H9 (cell line): ENCODE measurements around the gene KCNK5. TPM values are rescaled to one million over a fixed set of nuclear protein-coding genes. Genes with fewer than 3 reads are reported as not detected.

Source experiments
- DNase-seq: peaks from one replicate; pipeline ENCODE4 v3.0.0-alpha.2; 2017
- H2AFZ ChIP-seq: one replicate; pipeline ENCODE4 v1.6.1; 2013; ENCODE audit warnings: mild to moderate bottlenecking, low read length, control low read depth, moderate library complexity
- H2AK5ac ChIP-seq: 2 replicates; pipeline ENCODE4 v1.6.1; 2013; ENCODE audit warnings: low read length, control low read depth, mixed read lengths; ENCODE audit not compliant: insufficient read length
- H2BK120ac ChIP-seq: one replicate; pipeline ENCODE4 v1.6.1; 2013; ENCODE audit warnings: low read depth, mild to moderate bottlenecking, low read length, control low read depth, inconsistent platforms; ENCODE audit not compliant: poor library complexity, severe bottlenecking
- H2BK12ac ChIP-seq: 2 replicates; pipeline ENCODE4 v1.6.1; 2013; ENCODE audit warnings: low read length, control low read depth, mixed read lengths, low read depth; ENCODE audit not compliant: insufficient read length
- H2BK15ac ChIP-seq: 2 replicates; pipeline ENCODE4 v1.6.1; 2013; ENCODE audit warnings: low read depth, low read length, control low read depth
- H2BK20ac ChIP-seq: one replicate; pipeline ENCODE4 v1.6.1; 2013; ENCODE audit warnings: low read depth, mild to moderate bottlenecking, low read length, control low read depth, inconsistent platforms; ENCODE audit not compliant: poor library complexity, severe bottlenecking
- H2BK5ac ChIP-seq: 2 replicates; pipeline ENCODE4 v1.6.1; 2013; ENCODE audit warnings: low read length, control low read depth, mixed read lengths; ENCODE audit not compliant: insufficient read length
- H3K14ac ChIP-seq: 2 replicates; pipeline ENCODE4 v1.6.1; 2013; ENCODE audit warnings: low read length, control low read depth; ENCODE audit not compliant: insufficient read depth
- H3K18ac ChIP-seq: 2 replicates; pipeline ENCODE4 v1.6.1; 2013; ENCODE audit warnings: low read depth, mild to moderate bottlenecking, mixed read lengths, low read length, control low read depth; ENCODE audit not compliant: insufficient read length
- H3K23ac ChIP-seq: 2 replicates; pipeline ENCODE4 v1.6.1; 2013; ENCODE audit warnings: low read length, control low read depth, mixed read lengths, low read depth; ENCODE audit not compliant: insufficient read length
- H3K23me2 ChIP-seq: 2 replicates; pipeline ENCODE4 v1.6.1; 2013; ENCODE audit warnings: low read depth, mild to moderate bottlenecking, mixed read lengths, low read length, control low read depth; ENCODE audit not compliant: insufficient read length, poor library complexity, severe bottlenecking
- H3K27ac ChIP-seq: 2 replicates; pipeline ENCODE4 v1.5.1; 2013; ENCODE audit warnings: low read length, control low read depth, mixed read lengths, low read depth; ENCODE audit not compliant: insufficient read length
- H3K27me3 ChIP-seq: 2 replicates; pipeline ENCODE4 v1.6.1; 2013; ENCODE audit warnings: low read length, control low read depth, inconsistent platforms; ENCODE audit not compliant: insufficient read depth
- H3K4ac ChIP-seq: 2 replicates; pipeline ENCODE4 v1.6.1; 2013; ENCODE audit warnings: low read depth, mild to moderate bottlenecking, control low read depth, inconsistent platforms, low read length, moderate library complexity
- H3K4me1 ChIP-seq: 2 replicates; pipeline ENCODE4 v1.6.1; 2013; ENCODE audit warnings: low read length, control low read depth, inconsistent platforms; ENCODE audit not compliant: insufficient read depth
- H3K4me2 ChIP-seq: 2 replicates; pipeline ENCODE4 v1.6.1; 2013; ENCODE audit warnings: low read length, control low read depth, mixed read lengths; ENCODE audit not compliant: insufficient read length, insufficient read depth
- H3K56ac ChIP-seq: 2 replicates; pipeline ENCODE4 v1.6.1; 2013; ENCODE audit warnings: low read depth, mild to moderate bottlenecking, mixed read lengths, low read length, control low read depth; ENCODE audit not compliant: insufficient read length
- H3K79me1 ChIP-seq: 2 replicates; pipeline ENCODE4 v1.6.1; 2013; ENCODE audit warnings: low read depth, mild to moderate bottlenecking, moderate library complexity, low read length, control low read depth, inconsistent platforms; ENCODE audit not compliant: insufficient read depth, poor library complexity, severe bottlenecking
- H3K79me2 ChIP-seq: 2 replicates; pipeline ENCODE4 v1.6.1; 2013; ENCODE audit warnings: low read length, control low read depth, inconsistent platforms; ENCODE audit not compliant: insufficient read depth
- H3K9ac ChIP-seq: 2 replicates; pipeline ENCODE4 v1.6.1; 2013; ENCODE audit warnings: low read length, control low read depth, mixed read lengths; ENCODE audit not compliant: insufficient read length; ENCODE audit errors: extremely low read depth
- H3K9me3 ChIP-seq: one replicate; pipeline ENCODE4 v1.6.1; 2013; ENCODE audit warnings: low read depth, low read length, inconsistent platforms; ENCODE audit not compliant: control insufficient read depth
- H3T11ph ChIP-seq: one replicate; pipeline ENCODE4 v1.6.1; 2013; ENCODE audit warnings: mild to moderate bottlenecking, low read length, control low read depth, inconsistent platforms
- H4K20me1 ChIP-seq: one replicate; pipeline ENCODE4 v1.6.1; 2013; ENCODE audit not compliant: control insufficient read depth, insufficient read length, insufficient read depth
- H4K5ac ChIP-seq: 2 replicates; pipeline ENCODE4 v1.6.1; 2013; ENCODE audit warnings: low read depth, mild to moderate bottlenecking, mixed read lengths, low read length, control low read depth; ENCODE audit not compliant: insufficient read length
- H4K8ac ChIP-seq: replicated peaks from 2 replicates; pipeline ENCODE4 v1.6.1; 2013; ENCODE audit warnings: low read length, control low read depth, mixed read lengths, low read depth; ENCODE audit not compliant: insufficient read length
- H4K91ac ChIP-seq: 2 replicates; pipeline ENCODE4 v1.6.1; 2013; ENCODE audit warnings: low read depth, mild to moderate bottlenecking, moderate library complexity, mixed read lengths, low read length, control low read depth; ENCODE audit not compliant: insufficient read length
- H3K27ac Mint-ChIP-seq, 3 experiments: 2 replicates in 2 of 3; 3 replicates in 1 of 3; pipeline ENCODE4 v1.8.0; 2020 to 2021; ENCODE audit warnings: mixed read lengths in 3 of 3, mild to moderate bottlenecking in 1 of 3, moderate library complexity in 1 of 3
- H3K27me3 Mint-ChIP-seq: 2 replicates; pipeline ENCODE4 v1.8.0; 2021; ENCODE audit warnings: low read depth, mild to moderate bottlenecking, moderate library complexity, mixed read lengths
- H3K36me3 Mint-ChIP-seq, 3 experiments: 2 replicates in 2 of 3; 3 replicates in 1 of 3; pipeline ENCODE4 v1.8.0; 2020 to 2021; ENCODE audit warnings: low read depth in 3 of 3, mixed read lengths in 3 of 3; ENCODE audit not compliant: insufficient read depth in 1 of 3
- H3K4me1 Mint-ChIP-seq, 2 experiments: 2 replicates each; pipeline ENCODE4 v1.8.0; 2020; ENCODE audit warnings: mixed read lengths in 2 of 2
- H3K4me3 Mint-ChIP-seq, 2 experiments: 2 replicates in 1 of 2; 3 replicates in 1 of 2; pipeline ENCODE4 v1.8.0; 2020 to 2021; ENCODE audit warnings: mild to moderate bottlenecking in 2 of 2, mixed read lengths in 2 of 2, moderate library complexity in 1 of 2
- H3K9me3 Mint-ChIP-seq, 2 experiments: 2 replicates in 1 of 2; 3 replicates in 1 of 2; pipeline ENCODE4 v1.8.0; 2020; ENCODE audit warnings: mild to moderate bottlenecking in 2 of 2, mixed read lengths in 2 of 2, moderate library complexity in 1 of 2
- WGBS: extraction: QIAGEN DNeasy Blood & Tissue Kit; methylation state at CpG from one replicate; pipeline ENCODE4 v1.1.7; 2013; ENCODE audit warnings: missing lambda C conversion rate, low lambda C conversion rate, mixed read lengths; ENCODE audit not compliant: insufficient read length; ENCODE audit errors: extremely low coverage; 5-methylcytosine and 5-hydroxymethylcytosine counted together
- total RNA-seq: library from RNA; stranded (reverse); gene quantifications from 2 replicates; pipeline ENCODE4 v1.2.1, GENCODE V29; 2021
- TF ChIP-seq, protein P1 (sequence below): fragments of 200-600 bp; sonication (generic); conservative IDR thresholded peaks from 3 replicates; pipeline ENCODE4 v1.8.0; 2021; ENCODE audit warnings: antibody characterized with exemption, mild to moderate bottlenecking

KCNK5 gene
- total RNA-seq, 1 experiment from 2014 or later = 30.0 TPM

- H2BK5ac ChIP-seq = no peak overlapping the region
- Mint-ChIP-seq H3K4me3 (peak overlapping the region in 1 of 2 experiments; percentile 30; a peak in 1 of 5 replicates), H3K36me3 (peaks cover 28 to 42% (median 33%) of the 10 kb centered on the region in 3 experiments), H3K27me3 (peaks cover 2% of the 10 kb centered on the region; the same call in 1 of the 2 replicates), H3K27ac (peak overlapping the region in 1 of 3 experiments; percentile 55; a peak in 1 of 7 replicates), H3K4me1 (peaks cover 79 to 80% of the 10 kb centered on the region in 2 experiments), H3K9me3 (no peaks in the 10 kb centered on the region)
- H3K79me2 ChIP-seq = peaks cover 67% of the 10 kb centered on the region; the same call in 1 of the 2 replicates
- H2BK12ac ChIP-seq = no peak overlapping the region
- H3K27ac ChIP-seq = no peak overlapping the region
- H2BK20ac ChIP-seq = no peak overlapping the region
- H2AFZ ChIP-seq = no peak overlapping the region
- H3K4me1 ChIP-seq = peaks cover 23% of the 10 kb centered on the region
- DNase-seq = no peak
- no peak overlapping the region for H2BK15ac ChIP-seq
- H3K9me3 ChIP-seq = no peaks in the 10 kb centered on the region
- no peak overlapping the region for H3T11ph ChIP-seq
- no peak overlapping the region for H3K18ac ChIP-seq
- no peak overlapping the region for H4K5ac ChIP-seq
- WGBS = no CpG with 5 or more reads among the region's 5 CpGs
- H4K20me1 ChIP-seq = no peaks in the 10 kb centered on the region
- H3K14ac ChIP-seq = peak overlapping the region; percentile 43; the same call in 1 of the 2 replicates
- H4K8ac ChIP-seq = no peak overlapping the region
- H2BK120ac ChIP-seq = no peak overlapping the region
- H3K79me1 ChIP-seq = peaks cover 32% of the 10 kb centered on the region
- H4K91ac ChIP-seq = no peak overlapping the region
- TF ChIP-seq, protein P1, sequence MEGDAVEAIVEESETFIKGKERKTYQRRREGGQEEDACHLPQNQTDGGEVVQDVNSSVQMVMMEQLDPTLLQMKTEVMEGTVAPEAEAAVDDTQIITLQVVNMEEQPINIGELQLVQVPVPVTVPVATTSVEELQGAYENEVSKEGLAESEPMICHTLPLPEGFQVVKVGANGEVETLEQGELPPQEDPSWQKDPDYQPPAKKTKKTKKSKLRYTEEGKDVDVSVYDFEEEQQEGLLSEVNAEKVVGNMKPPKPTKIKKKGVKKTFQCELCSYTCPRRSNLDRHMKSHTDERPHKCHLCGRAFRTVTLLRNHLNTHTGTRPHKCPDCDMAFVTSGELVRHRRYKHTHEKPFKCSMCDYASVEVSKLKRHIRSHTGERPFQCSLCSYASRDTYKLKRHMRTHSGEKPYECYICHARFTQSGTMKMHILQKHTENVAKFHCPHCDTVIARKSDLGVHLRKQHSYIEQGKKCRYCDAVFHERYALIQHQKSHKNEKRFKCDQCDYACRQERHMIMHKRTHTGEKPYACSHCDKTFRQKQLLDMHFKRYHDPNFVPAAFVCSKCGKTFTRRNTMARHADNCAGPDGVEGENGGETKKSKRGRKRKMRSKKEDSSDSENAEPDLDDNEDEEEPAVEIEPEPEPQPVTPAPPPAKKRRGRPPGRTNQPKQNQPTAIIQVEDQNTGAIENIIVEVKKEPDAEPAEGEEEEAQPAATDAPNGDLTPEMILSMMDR = no peak
- no peak overlapping the region for H2AK5ac ChIP-seq
- H3K23me2 ChIP-seq = peaks cover 19% of the 10 kb centered on the region
- H3K27me3 ChIP-seq = no peaks in the 10 kb centered on the region
- no peak overlapping the region for H3K23ac ChIP-seq
- H3K9ac ChIP-seq = no peak overlapping the region
- H3K4me2 ChIP-seq = no peak overlapping the region
- H3K56ac ChIP-seq = no peak overlapping the region
- H3K4ac ChIP-seq = no peak overlapping the region
Observed at GRCh38 chr6:39224523-39225182, 4.6 kb downstream of the KCNK5 start.
